ENCODE measurements around the gene PIEZO1. TPM values are rescaled to one million over a fixed set of nuclear protein-coding genes. Genes with fewer than 3 reads are reported as not detected.

The PIEZO1 gene
- total RNA-seq, 1 experiment from 2014 or later: 71.1 TPM

DNA sequence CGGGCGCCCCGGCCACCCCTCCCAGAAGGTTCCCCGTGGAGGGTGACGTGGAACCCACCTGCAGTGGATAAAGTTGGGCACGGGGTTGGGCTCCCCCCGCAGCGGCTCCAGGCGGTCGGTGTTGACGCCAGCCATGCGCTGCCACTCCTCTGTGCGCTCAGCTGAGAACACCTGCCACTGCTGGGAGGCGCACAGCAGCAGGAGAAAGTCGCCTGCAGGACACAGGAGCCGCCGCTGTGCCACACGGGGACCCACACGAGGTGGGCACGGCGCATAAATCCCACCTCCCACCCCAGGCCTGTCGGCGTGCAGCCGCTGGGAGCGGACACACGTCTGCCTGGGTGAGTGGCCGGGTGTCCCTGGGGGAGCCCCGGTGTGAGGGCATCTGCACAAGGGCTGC, 58.0 kb downstream of the PIEZO1 start:
- no peak overlapping the region for H4K8ac ChIP-seq (replicated peaks; ENCODE audit: insufficient read length, low read depth, low read length)
- no peak overlapping the region for H3K23ac ChIP-seq (ENCODE audit: insufficient read length, low read depth, low read length)
- Mint-ChIP-seq H3K36me3 (ENCODE audit: insufficient read depth in 1 of 3, low read depth in 3 of 3) (peaks cover 4 to 20% (median 9%) of the 10 kb centered on the region in 3 experiments; a peak in 5 of 7 replicates), H3K27ac (peak overlapping the region in 1 of 3 experiments; percentile 55; a peak in 1 of 7 replicates), H3K4me1 (no peaks in the 10 kb centered on the region), H3K4me3 (no peak overlapping the region), H3K27me3 (ENCODE audit: low read depth) (no peaks in the 10 kb centered on the region; the same call in 1 of the 2 replicates), H3K9me3 (no peaks in the 10 kb centered on the region)
- no peak for DNase-seq
- H4K5ac ChIP-seq (ENCODE audit: insufficient read length, low read depth, low read length): no peak overlapping the region
- no peak overlapping the region for H2BK12ac ChIP-seq (ENCODE audit: insufficient read length, low read depth, low read length)
- no peaks in the 10 kb centered on the region for H3K9me3 ChIP-seq (ENCODE audit: control insufficient read depth, low read depth, low read length)
- no peaks in the 10 kb centered on the region for H3K23me2 ChIP-seq (ENCODE audit: insufficient read length, low read depth, low read length, poor library complexity, severe bottlenecking)
- H2AFZ ChIP-seq (ENCODE audit: low read length): no peak overlapping the region
- H3K18ac ChIP-seq (ENCODE audit: insufficient read length, low read depth, low read length): no peak overlapping the region
- H3K79me1 ChIP-seq (ENCODE audit: insufficient read depth, low read depth, low read length, poor library complexity, severe bottlenecking): no peaks in the 10 kb centered on the region
- no peak overlapping the region for H3K4ac ChIP-seq (ENCODE audit: low read depth, low read length)
- no peak overlapping the region for H3K27ac ChIP-seq (ENCODE audit: insufficient read length, low read depth, low read length)
- WGBS (ENCODE audit: extremely low coverage, insufficient read length, low lambda C conversion rate): no CpG with 5 or more reads among the region's 28 CpGs
- no peaks in the 10 kb centered on the region for H3K4me1 ChIP-seq (ENCODE audit: insufficient read depth, low read length)
- no peak overlapping the region for H2BK5ac ChIP-seq (ENCODE audit: insufficient read length, low read length)
- no peak overlapping the region for H2BK20ac ChIP-seq (ENCODE audit: low read depth, low read length, poor library complexity, severe bottlenecking)
- H4K20me1 ChIP-seq (ENCODE audit: control insufficient read depth, insufficient read depth, insufficient read length): no peaks in the 10 kb centered on the region
- no peak overlapping the region for H4K91ac ChIP-seq (ENCODE audit: insufficient read length, low read depth, low read length)
- H3K4me2 ChIP-seq (ENCODE audit: insufficient read depth, insufficient read length, low read length): no peak overlapping the region
- TF ChIP-seq, protein P1, sequence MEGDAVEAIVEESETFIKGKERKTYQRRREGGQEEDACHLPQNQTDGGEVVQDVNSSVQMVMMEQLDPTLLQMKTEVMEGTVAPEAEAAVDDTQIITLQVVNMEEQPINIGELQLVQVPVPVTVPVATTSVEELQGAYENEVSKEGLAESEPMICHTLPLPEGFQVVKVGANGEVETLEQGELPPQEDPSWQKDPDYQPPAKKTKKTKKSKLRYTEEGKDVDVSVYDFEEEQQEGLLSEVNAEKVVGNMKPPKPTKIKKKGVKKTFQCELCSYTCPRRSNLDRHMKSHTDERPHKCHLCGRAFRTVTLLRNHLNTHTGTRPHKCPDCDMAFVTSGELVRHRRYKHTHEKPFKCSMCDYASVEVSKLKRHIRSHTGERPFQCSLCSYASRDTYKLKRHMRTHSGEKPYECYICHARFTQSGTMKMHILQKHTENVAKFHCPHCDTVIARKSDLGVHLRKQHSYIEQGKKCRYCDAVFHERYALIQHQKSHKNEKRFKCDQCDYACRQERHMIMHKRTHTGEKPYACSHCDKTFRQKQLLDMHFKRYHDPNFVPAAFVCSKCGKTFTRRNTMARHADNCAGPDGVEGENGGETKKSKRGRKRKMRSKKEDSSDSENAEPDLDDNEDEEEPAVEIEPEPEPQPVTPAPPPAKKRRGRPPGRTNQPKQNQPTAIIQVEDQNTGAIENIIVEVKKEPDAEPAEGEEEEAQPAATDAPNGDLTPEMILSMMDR (conservative IDR thresholded peaks at IDR 0.05): no peak
- no peak overlapping the region for H3K9ac ChIP-seq (ENCODE audit: extremely low read depth, insufficient read length, low read length)
- H3K79me2 ChIP-seq (ENCODE audit: insufficient read depth, low read length): no peaks in the 10 kb centered on the region
- H3T11ph ChIP-seq (ENCODE audit: low read length): no peak overlapping the region
- H3K27me3 ChIP-seq (ENCODE audit: insufficient read depth, low read length): no peaks in the 10 kb centered on the region
- H3K56ac ChIP-seq (ENCODE audit: insufficient read length, low read depth, low read length): no peak overlapping the region
- no peak overlapping the region; the same call in 1 of the 2 replicates for H3K14ac ChIP-seq (ENCODE audit: insufficient read depth, low read length)
- H2BK15ac ChIP-seq (ENCODE audit: low read depth, low read length): no peak overlapping the region
- no peak overlapping the region for H2AK5ac ChIP-seq (ENCODE audit: insufficient read length, low read length)
- no peak overlapping the region for H2BK120ac ChIP-seq (ENCODE audit: low read depth, low read length, poor library complexity, severe bottlenecking)
